Vagina (tissue), 2 donors: ENCODE data around the gene GALNT7. TPM values are rescaled to one million over a fixed set of nuclear protein-coding genes. Genes with fewer than 3 reads are reported as not detected.

Experiments
- DNase-seq, 2 donors: peaks; one replicate each; pipeline ENCODE4 v3.0.0-alpha.2; 2017; ENCODE audit errors: extremely low spot score in 2 of 2
- H3K27ac ChIP-seq: fragments of 200-600 bp; sonication (generic); one replicate; pipeline ENCODE4 v1.5.1; 2019
- H3K27me3 ChIP-seq: fragments of 200-600 bp; sonication (generic); one replicate; pipeline ENCODE4 v1.5.1; 2019
- H3K36me3 ChIP-seq, 2 donors: fragments of 200-600 bp; sonication (generic); one replicate each; pipeline ENCODE4 v1.5.1; 2017 to 2019
- H3K4me1 ChIP-seq: fragments of 200-600 bp; sonication (generic); one replicate; pipeline ENCODE4 v1.5.1; 2019
- H3K4me3 ChIP-seq, 2 donors: fragments of 200-600 bp; sonication (generic); 1 replicate in 1 of 2; 2 replicates in 1 of 2; pipeline ENCODE4 v1.5.1; 2016 to 2019
- H3K9me3 ChIP-seq: fragments of 200-600 bp; sonication (generic); one replicate; pipeline ENCODE4 v1.5.1; 2019
- CTCF ChIP-seq, 3 experiments: fragments of 450-650 bp in 2 of 3; fragments of 200-600 bp in 1 of 3; sonication (generic) in 1 of 3; IDR thresholded peaks; one replicate each; pipeline ENCODE4 v1.5.1; 2017 to 2019; ENCODE audit warnings: antibody characterized with exemption in 3 of 3, mild to moderate bottlenecking in 2 of 3, moderate library complexity in 2 of 3
- POLR2A ChIP-seq, 2 donors: fragments of 450-650 bp; IDR thresholded peaks; one replicate each; pipeline ENCODE4 v1.6.1; 2017; ENCODE audit warnings: antibody characterized with exemption in 2 of 2, mild to moderate bottlenecking in 2 of 2, moderate library complexity in 2 of 2
- POLR2AphosphoS5 ChIP-seq, 2 donors: sonication (generic); formaldehyde crosslinking; IDR thresholded peaks; one replicate each; pipeline ENCODE4 v1.9.0; 2017; ENCODE audit warnings: antibody characterized with exemption in 2 of 2, mild to moderate bottlenecking in 2 of 2, low read depth in 1 of 2; ENCODE audit not compliant: insufficient read depth in 1 of 2
- intact Hi-C: fragments of 100-400 bp; cut with DNase I; formaldehyde crosslinking; loops from one replicate; pipeline ENCODE4 v1.15.1; 2023
- total RNA-seq: library from RNA; depleted of rRNA; stranded (reverse); fragments of >200 nt; gene quantifications from one replicate; pipeline ENCODE4 v1.2.3, GENCODE V29; 2016

The GALNT7 gene
- total RNA-seq, 1 donor from 2014 or later = 9.1 TPM

- no peak overlapping the region for H3K27ac ChIP-seq
- no peaks in the 10 kb centered on the region for H3K9me3 ChIP-seq
- H3K4me3 ChIP-seq = no peak overlapping the region
- H3K27me3 ChIP-seq = no peaks in the 10 kb centered on the region
- TF ChIP-seq POLR2AphosphoS5 (IDR thresholded peaks at IDR 0.05; ENCODE audit: insufficient read depth in 1 of 2, low read depth in 1 of 2) (no peak), CTCF (IDR thresholded peaks at IDR 0.05) (no peak), POLR2A (IDR thresholded peaks at IDR 0.05) (no peak)
- H3K4me1 ChIP-seq = no peaks in the 10 kb centered on the region
- no peak for DNase-seq
- intact Hi-C loops = no loop called here
- no peaks in the 10 kb centered on the region for H3K36me3 ChIP-seq
Measured at GRCh38 chr4:173212379-173212778, 43.8 kb downstream of the GALNT7 start.

- H3K4me1 ChIP-seq = no peaks in the 10 kb centered on the region
- no peak for DNase-seq
- TF ChIP-seq POLR2A (IDR thresholded peaks at IDR 0.05) (no peak), CTCF (IDR thresholded peaks at IDR 0.05) (no peak), POLR2AphosphoS5 (IDR thresholded peaks at IDR 0.05; ENCODE audit: insufficient read depth in 1 of 2, low read depth in 1 of 2) (no peak)
Measured at GRCh38 chr4:173213296-173213695, 44.7 kb downstream of the GALNT7 start.

GRCh38 chr4:173214231-173214630 is 45.6 kb downstream of the GALNT7 start:
- TF ChIP-seq CTCF (IDR thresholded peaks at IDR 0.05) (no peak), POLR2A (IDR thresholded peaks at IDR 0.05) (no peak), POLR2AphosphoS5 (IDR thresholded peaks at IDR 0.05; ENCODE audit: insufficient read depth in 1 of 2, low read depth in 1 of 2) (no peak)
- no peaks in the 10 kb centered on the region for H3K4me1 ChIP-seq
- H3K4me3 ChIP-seq = no peak overlapping the region
- no peaks in the 10 kb centered on the region for H3K9me3 ChIP-seq
- intact Hi-C loops = no loop called here
- H3K36me3 ChIP-seq = no peaks in the 10 kb centered on the region
- no peaks in the 10 kb centered on the region for H3K27me3 ChIP-seq
- DNase-seq = no peak
- no peak overlapping the region for H3K27ac ChIP-seq

More at GRCh38 chr4:173213296-173213695, 44.7 kb downstream of the GALNT7 start:
- H3K9me3 ChIP-seq = no peaks in the 10 kb centered on the region
- no peaks in the 10 kb centered on the region for H3K27me3 ChIP-seq
- intact Hi-C loops = no loop called here
- H3K4me3 ChIP-seq = no peak overlapping the region
- H3K27ac ChIP-seq = no peak overlapping the region
- no peaks in the 10 kb centered on the region for H3K36me3 ChIP-seq

- Histone ChIP-seq H3K4me3 (no peak overlapping the region), H3K27ac (no peak overlapping the region), H3K36me3 (no peaks in the 10 kb centered on the region), H3K9me3 (no peaks in the 10 kb centered on the region), H3K27me3 (no peaks in the 10 kb centered on the region), H3K4me1 (no peaks in the 10 kb centered on the region)
- DNase-seq = no peak
- TF ChIP-seq POLR2AphosphoS5 (IDR thresholded peaks at IDR 0.05; ENCODE audit: insufficient read depth in 1 of 2, low read depth in 1 of 2) = no peak
- no peak for TF ChIP-seq POLR2A (IDR thresholded peaks at IDR 0.05)
- TF ChIP-seq CTCF (IDR thresholded peaks at IDR 0.05) = no peak
- intact Hi-C loops = no loop called here
Measured at GRCh38 chr4:173214661-173215060, 46.0 kb downstream of the GALNT7 start.

GRCh38 chr4:173217075-173217474 is 48.5 kb downstream of the GALNT7 start:
- no peaks in the 10 kb centered on the region for H3K4me1 ChIP-seq
- H3K36me3 ChIP-seq = no peaks in the 10 kb centered on the region
- no peak for TF ChIP-seq CTCF (IDR thresholded peaks at IDR 0.05)
- no peak for TF ChIP-seq POLR2AphosphoS5 (IDR thresholded peaks at IDR 0.05; ENCODE audit: insufficient read depth in 1 of 2, low read depth in 1 of 2)
- no peaks in the 10 kb centered on the region for H3K27me3 ChIP-seq
- no peak overlapping the region for H3K27ac ChIP-seq
- DNase-seq = no peak
- H3K9me3 ChIP-seq = no peaks in the 10 kb centered on the region
- H3K4me3 ChIP-seq = no peak overlapping the region
- intact Hi-C loops = no loop called here
